ENCODE measurements around the gene SGK1.
A peak's percentile ranks its signal among the peaks of the same experiment; 100 is the strongest.

SGK1 gene

GRCh38 chr6:134318974-134319281, 1.0 kb upstream of the SGK1 start:
- intact Hi-C loops (cut with DNase I; ENCODE audit: low total_unique reads): no loop called here

GRCh38 chr6:134318236-134318973, 493 bp upstream of the SGK1 start:
- Histone ChIP-seq H3K4me3 (peak overlapping the region in 1 of 2 donors; percentile 38), H3K36me3 (no peaks in the 10 kb centered on the region), H3K4me1 (peaks cover 0 to 20% (median 9%) of the 10 kb centered on the region in 4 donors), H3K9me3 (no peaks in the 10 kb centered on the region), H3K27me3 (no peaks in the 10 kb centered on the region), H3K27ac (no peak overlapping the region)
- TF ChIP-seq, protein P1, sequence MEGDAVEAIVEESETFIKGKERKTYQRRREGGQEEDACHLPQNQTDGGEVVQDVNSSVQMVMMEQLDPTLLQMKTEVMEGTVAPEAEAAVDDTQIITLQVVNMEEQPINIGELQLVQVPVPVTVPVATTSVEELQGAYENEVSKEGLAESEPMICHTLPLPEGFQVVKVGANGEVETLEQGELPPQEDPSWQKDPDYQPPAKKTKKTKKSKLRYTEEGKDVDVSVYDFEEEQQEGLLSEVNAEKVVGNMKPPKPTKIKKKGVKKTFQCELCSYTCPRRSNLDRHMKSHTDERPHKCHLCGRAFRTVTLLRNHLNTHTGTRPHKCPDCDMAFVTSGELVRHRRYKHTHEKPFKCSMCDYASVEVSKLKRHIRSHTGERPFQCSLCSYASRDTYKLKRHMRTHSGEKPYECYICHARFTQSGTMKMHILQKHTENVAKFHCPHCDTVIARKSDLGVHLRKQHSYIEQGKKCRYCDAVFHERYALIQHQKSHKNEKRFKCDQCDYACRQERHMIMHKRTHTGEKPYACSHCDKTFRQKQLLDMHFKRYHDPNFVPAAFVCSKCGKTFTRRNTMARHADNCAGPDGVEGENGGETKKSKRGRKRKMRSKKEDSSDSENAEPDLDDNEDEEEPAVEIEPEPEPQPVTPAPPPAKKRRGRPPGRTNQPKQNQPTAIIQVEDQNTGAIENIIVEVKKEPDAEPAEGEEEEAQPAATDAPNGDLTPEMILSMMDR (IDR thresholded peaks at IDR 0.05): no peak
- intact Hi-C loops (cut with DNase I; ENCODE audit: low total_unique reads): no loop called here
- DNase-seq: no peak

More at GRCh38 chr6:134318974-134319281, 1.0 kb upstream of the SGK1 start:
- no peak overlapping the region for H3K4me3 ChIP-seq
- TF ChIP-seq, protein P1 (IDR thresholded peaks at IDR 0.05): no peak
- H3K27ac ChIP-seq: no peak overlapping the region
- no peak for DNase-seq
- H3K4me1 ChIP-seq: peaks cover 0 to 20% (median 9%) of the 10 kb centered on the region in 4 donors
- H3K27me3 ChIP-seq: no peaks in the 10 kb centered on the region
- no peaks in the 10 kb centered on the region for H3K9me3 ChIP-seq
- no peaks in the 10 kb centered on the region for H3K36me3 ChIP-seq

GRCh38 chr6:134316733-134317431, 1.0 kb downstream of the SGK1 start:
- H3K36me3 ChIP-seq: no peaks in the 10 kb centered on the region
- TF ChIP-seq, protein P1 (IDR thresholded peaks at IDR 0.05): no peak
- H3K9me3 ChIP-seq: no peaks in the 10 kb centered on the region
- no peak overlapping the region for H3K27ac ChIP-seq
- H3K4me1 ChIP-seq: peaks cover 0 to 20% (median 9%) of the 10 kb centered on the region in 4 donors
- intact Hi-C loops (cut with DNase I; ENCODE audit: low total_unique reads): no loop called here
- DNase-seq: no peak
- H3K27me3 ChIP-seq: no peaks in the 10 kb centered on the region
- H3K4me3 ChIP-seq: peak overlapping the region; percentile 38 to 52

- Histone ChIP-seq H3K27ac (no peak overlapping the region), H3K4me3 (no peak overlapping the region)
These were observed 1.9 kb downstream of the SGK1 start for GRCh38 chr6:134315974-134316441.

GRCh38 chr6:134315189-134315588, 2.7 kb downstream of the SGK1 start:
- TF ChIP-seq, protein P1 (IDR thresholded peaks at IDR 0.05): no peak
- no peaks in the 10 kb centered on the region for H3K9me3 ChIP-seq
- no peak for DNase-seq
- peaks cover 0 to 20% (median 9%) of the 10 kb centered on the region in 4 donors for H3K4me1 ChIP-seq
- no peak overlapping the region for H3K4me3 ChIP-seq
- intact Hi-C loops (cut with DNase I; ENCODE audit: low total_unique reads): no loop called here
- H3K36me3 ChIP-seq: no peaks in the 10 kb centered on the region
- no peak overlapping the region for H3K27ac ChIP-seq
- H3K27me3 ChIP-seq: no peaks in the 10 kb centered on the region

More at GRCh38 chr6:134315974-134316441, 1.9 kb downstream of the SGK1 start:
- no peak for DNase-seq
- intact Hi-C loops (cut with DNase I; ENCODE audit: low total_unique reads): no loop called here
- Histone ChIP-seq H3K9me3 (no peaks in the 10 kb centered on the region), H3K27me3 (no peaks in the 10 kb centered on the region), H3K36me3 (no peaks in the 10 kb centered on the region), H3K4me1 (peaks cover 0 to 20% (median 9%) of the 10 kb centered on the region in 4 donors)
- TF ChIP-seq, protein P1 (IDR thresholded peaks at IDR 0.05): no peak
